WTC11 (cell line): ENCODE measurements around the gene ADPRS. TPM values are rescaled to one million over a fixed set of nuclear protein-coding genes. Genes with fewer than 3 reads are reported as not detected.
A peak's percentile ranks its signal among the peaks of the same experiment; 100 is the strongest.

Source experiments
- ATAC-seq: fragments of 200-7000 bp; cut with Tn5 transposase; 2 replicates; pipeline ENCODE4 v1.10.0; 2021; ENCODE audit warnings: mild to moderate bottlenecking, moderate library complexity
- CTCF ChIA-PET: fragments of 300-600 bp; sonication (Branson Sonifier 250); formaldehyde crosslinking; loops from one replicate; lab custom pipeline; 2021; ENCODE audit warnings: antibody characterized with exemption; lab: Charles Lee
- POLR2A ChIA-PET: fragments of 350-600 bp; sonication (Branson Sonifier 250); formaldehyde crosslinking; loops from one replicate; lab custom pipeline; 2021; ENCODE audit warnings: antibody characterized with exemption; lab: Charles Lee
- DNase-seq: peaks from one replicate; pipeline ENCODE4 v3.0.0; 2021; ENCODE audit warnings: low spot score
- H3K27ac Mint-ChIP-seq: 2 replicates; pipeline ENCODE4 v1.8.0; 2021; ENCODE audit warnings: mixed read lengths
- H3K27me3 Mint-ChIP-seq: 2 replicates; pipeline ENCODE4 v1.8.0; 2021; ENCODE audit warnings: low read depth, mild to moderate bottlenecking, moderate library complexity, mixed read lengths
- H3K36me3 Mint-ChIP-seq: 2 replicates; pipeline ENCODE4 v1.8.0; 2021; ENCODE audit warnings: mixed read lengths
- H3K4me1 Mint-ChIP-seq: 2 replicates; pipeline ENCODE4 v1.8.0; 2022; ENCODE audit warnings: mixed read lengths
- H3K4me3 Mint-ChIP-seq: 2 replicates; pipeline ENCODE4 v1.8.0; 2021; ENCODE audit warnings: mild to moderate bottlenecking, moderate library complexity, mixed read lengths
- H3K9me3 Mint-ChIP-seq: 2 replicates; pipeline ENCODE4 v1.8.0; 2021; ENCODE audit warnings: mixed read lengths
- EMX1 ChIP-seq: fragments of 250-450 bp; sonication (Bioruptor Pico); IDR thresholded peaks from 2 replicates; pipeline ENCODE4 v1.8.0; 2021; ENCODE audit warnings: mild to moderate bottlenecking
- ETV6 ChIP-seq: sonication (generic); formaldehyde crosslinking; IDR thresholded peaks from 2 replicates; pipeline ENCODE4 v1.8.1; 2022; ENCODE audit warnings: mild to moderate bottlenecking, missing genetic modification reagents
- FOXK1 ChIP-seq: sonication (generic); formaldehyde crosslinking; IDR thresholded peaks from 2 replicates; pipeline ENCODE4 v1.8.0; 2022; ENCODE audit warnings: mild to moderate bottlenecking, moderate library complexity, missing genetic modification reagents
- GRHL2 ChIP-seq: fragments of 250-450 bp; sonication (Bioruptor Pico); IDR thresholded peaks from 2 replicates; pipeline ENCODE4 v1.8.0; 2022; ENCODE audit warnings: mild to moderate bottlenecking, moderate library complexity; ENCODE audit not compliant: insufficient replicate concordance, severe bottlenecking
- JUN ChIP-seq: sonication (generic); formaldehyde crosslinking; IDR thresholded peaks from 2 replicates; pipeline ENCODE4 v1.8.0; 2023; ENCODE audit warnings: mild to moderate bottlenecking, missing genetic modification reagents
- NFYB ChIP-seq: sonication (generic); formaldehyde crosslinking; conservative IDR thresholded peaks from 2 replicates; pipeline ENCODE4 v1.8.0; 2022; ENCODE audit warnings: low read depth, missing genetic modification reagents
- PRRX2 ChIP-seq: fragments of 250-450 bp; sonication (Bioruptor Pico); IDR thresholded peaks from 2 replicates; pipeline ENCODE4 v1.8.0; 2021; ENCODE audit warnings: mild to moderate bottlenecking
- RORB ChIP-seq: fragments of 250-450 bp; sonication (Bioruptor Pico); IDR thresholded peaks from 2 replicates; pipeline ENCODE4 v1.9.0; 2021; ENCODE audit warnings: mild to moderate bottlenecking
- SMAD3 ChIP-seq: sonication (generic); formaldehyde crosslinking; IDR thresholded peaks from 2 replicates; pipeline ENCODE4 v1.8.0; 2022; ENCODE audit warnings: missing genetic modification reagents, mild to moderate bottlenecking, borderline replicate concordance
- ZNF138 ChIP-seq: sonication (generic); formaldehyde crosslinking; conservative IDR thresholded peaks from 2 replicates; pipeline ENCODE4 v1.8.1; 2022; ENCODE audit warnings: mild to moderate bottlenecking, moderate library complexity, missing genetic modification reagents
- ZNF416 ChIP-seq: fragments of 250-450 bp; sonication (Bioruptor Pico); IDR thresholded peaks from 2 replicates; pipeline ENCODE4 v1.9.0; 2021; ENCODE audit warnings: mild to moderate bottlenecking, inconsistent platforms
- total RNA-seq: library from RNA; stranded (reverse); gene quantifications from 3 replicates; pipeline ENCODE4 v1.2.3, GENCODE V29; 2021
- TF ChIP-seq, protein P1 (sequence below): sonication (generic); formaldehyde crosslinking; conservative IDR thresholded peaks from 2 replicates; pipeline ENCODE4 v1.8.1; 2023; ENCODE audit warnings: mild to moderate bottlenecking, low read depth, missing genetic modification reagents, moderate library complexity
- TF ChIP-seq, protein P2 (sequence below): sonication (generic); formaldehyde crosslinking; IDR thresholded peaks from 2 replicates; pipeline ENCODE4 v1.8.1; 2023; ENCODE audit warnings: mild to moderate bottlenecking, missing genetic modification reagents, borderline replicate concordance
- TF ChIP-seq, protein P3 (sequence below): sonication (generic); formaldehyde crosslinking; IDR thresholded peaks from 2 replicates; pipeline ENCODE4 v1.8.1; 2022; ENCODE audit warnings: mild to moderate bottlenecking, missing genetic modification reagents, moderate library complexity, borderline replicate concordance
- TF ChIP-seq, protein P4 (sequence below): sonication (generic); formaldehyde crosslinking; IDR thresholded peaks from 2 replicates; pipeline ENCODE4 v1.8.1; 2022; ENCODE audit warnings: low read depth, mild to moderate bottlenecking, moderate library complexity, missing genetic modification reagents, borderline replicate concordance

The ADPRS gene
- total RNA-seq, 1 experiment from 2014 or later: 32.7 TPM

DNA sequence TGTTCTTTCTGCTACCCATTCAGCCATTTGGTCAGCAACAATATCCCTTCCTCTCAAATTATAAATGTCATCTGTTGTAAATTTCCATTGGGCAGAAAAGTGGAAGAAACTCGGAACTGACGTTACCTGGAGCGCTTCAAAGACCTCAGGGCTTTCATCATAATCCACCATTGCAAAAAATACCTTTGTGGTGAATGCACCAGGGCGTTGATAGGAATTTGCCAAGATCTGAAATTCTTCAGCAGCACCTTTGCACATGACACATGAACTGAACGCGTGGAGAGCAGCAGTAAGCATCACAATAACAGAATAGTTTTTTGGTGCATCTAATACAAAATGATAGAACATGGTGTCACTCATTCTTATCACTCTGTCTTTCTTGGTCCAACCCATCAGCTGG is 7.9 kb upstream of the ADPRS start:
- TF ChIP-seq, protein P1, sequence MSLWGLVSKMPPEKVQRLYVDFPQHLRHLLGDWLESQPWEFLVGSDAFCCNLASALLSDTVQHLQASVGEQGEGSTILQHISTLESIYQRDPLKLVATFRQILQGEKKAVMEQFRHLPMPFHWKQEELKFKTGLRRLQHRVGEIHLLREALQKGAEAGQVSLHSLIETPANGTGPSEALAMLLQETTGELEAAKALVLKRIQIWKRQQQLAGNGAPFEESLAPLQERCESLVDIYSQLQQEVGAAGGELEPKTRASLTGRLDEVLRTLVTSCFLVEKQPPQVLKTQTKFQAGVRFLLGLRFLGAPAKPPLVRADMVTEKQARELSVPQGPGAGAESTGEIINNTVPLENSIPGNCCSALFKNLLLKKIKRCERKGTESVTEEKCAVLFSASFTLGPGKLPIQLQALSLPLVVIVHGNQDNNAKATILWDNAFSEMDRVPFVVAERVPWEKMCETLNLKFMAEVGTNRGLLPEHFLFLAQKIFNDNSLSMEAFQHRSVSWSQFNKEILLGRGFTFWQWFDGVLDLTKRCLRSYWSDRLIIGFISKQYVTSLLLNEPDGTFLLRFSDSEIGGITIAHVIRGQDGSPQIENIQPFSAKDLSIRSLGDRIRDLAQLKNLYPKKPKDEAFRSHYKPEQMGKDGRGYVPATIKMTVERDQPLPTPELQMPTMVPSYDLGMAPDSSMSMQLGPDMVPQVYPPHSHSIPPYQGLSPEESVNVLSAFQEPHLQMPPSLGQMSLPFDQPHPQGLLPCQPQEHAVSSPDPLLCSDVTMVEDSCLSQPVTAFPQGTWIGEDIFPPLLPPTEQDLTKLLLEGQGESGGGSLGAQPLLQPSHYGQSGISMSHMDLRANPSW (CRISPR knock-in tag): no peak
- TF ChIP-seq NFYB (CRISPR knock-in tag) (no peak), ZNF138 (no peak), ETV6 (no peak), SMAD3 (CRISPR knock-in tag) (no peak), FOXK1 (CRISPR knock-in tag) (no peak), GRHL2 (CRISPR knock-in tag) (no peak)
- TF ChIP-seq, protein P2, sequence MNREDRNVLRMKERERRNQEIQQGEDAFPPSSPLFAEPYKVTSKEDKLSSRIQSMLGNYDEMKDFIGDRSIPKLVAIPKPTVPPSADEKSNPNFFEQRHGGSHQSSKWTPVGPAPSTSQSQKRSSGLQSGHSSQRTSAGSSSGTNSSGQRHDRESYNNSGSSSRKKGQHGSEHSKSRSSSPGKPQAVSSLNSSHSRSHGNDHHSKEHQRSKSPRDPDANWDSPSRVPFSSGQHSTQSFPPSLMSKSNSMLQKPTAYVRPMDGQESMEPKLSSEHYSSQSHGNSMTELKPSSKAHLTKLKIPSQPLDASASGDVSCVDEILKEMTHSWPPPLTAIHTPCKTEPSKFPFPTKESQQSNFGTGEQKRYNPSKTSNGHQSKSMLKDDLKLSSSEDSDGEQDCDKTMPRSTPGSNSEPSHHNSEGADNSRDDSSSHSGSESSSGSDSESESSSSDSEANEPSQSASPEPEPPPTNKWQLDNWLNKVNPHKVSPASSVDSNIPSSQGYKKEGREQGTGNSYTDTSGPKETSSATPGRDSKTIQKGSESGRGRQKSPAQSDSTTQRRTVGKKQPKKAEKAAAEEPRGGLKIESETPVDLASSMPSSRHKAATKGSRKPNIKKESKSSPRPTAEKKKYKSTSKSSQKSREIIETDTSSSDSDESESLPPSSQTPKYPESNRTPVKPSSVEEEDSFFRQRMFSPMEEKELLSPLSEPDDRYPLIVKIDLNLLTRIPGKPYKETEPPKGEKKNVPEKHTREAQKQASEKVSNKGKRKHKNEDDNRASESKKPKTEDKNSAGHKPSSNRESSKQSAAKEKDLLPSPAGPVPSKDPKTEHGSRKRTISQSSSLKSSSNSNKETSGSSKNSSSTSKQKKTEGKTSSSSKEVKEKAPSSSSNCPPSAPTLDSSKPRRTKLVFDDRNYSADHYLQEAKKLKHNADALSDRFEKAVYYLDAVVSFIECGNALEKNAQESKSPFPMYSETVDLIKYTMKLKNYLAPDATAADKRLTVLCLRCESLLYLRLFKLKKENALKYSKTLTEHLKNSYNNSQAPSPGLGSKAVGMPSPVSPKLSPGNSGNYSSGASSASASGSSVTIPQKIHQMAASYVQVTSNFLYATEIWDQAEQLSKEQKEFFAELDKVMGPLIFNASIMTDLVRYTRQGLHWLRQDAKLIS (CRISPR knock-in tag): no peak
- TF ChIP-seq, protein P3, sequence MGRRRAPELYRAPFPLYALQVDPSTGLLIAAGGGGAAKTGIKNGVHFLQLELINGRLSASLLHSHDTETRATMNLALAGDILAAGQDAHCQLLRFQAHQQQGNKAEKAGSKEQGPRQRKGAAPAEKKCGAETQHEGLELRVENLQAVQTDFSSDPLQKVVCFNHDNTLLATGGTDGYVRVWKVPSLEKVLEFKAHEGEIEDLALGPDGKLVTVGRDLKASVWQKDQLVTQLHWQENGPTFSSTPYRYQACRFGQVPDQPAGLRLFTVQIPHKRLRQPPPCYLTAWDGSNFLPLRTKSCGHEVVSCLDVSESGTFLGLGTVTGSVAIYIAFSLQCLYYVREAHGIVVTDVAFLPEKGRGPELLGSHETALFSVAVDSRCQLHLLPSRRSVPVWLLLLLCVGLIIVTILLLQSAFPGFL (CRISPR knock-in tag): no peak
- H3K9me3 Mint-ChIP-seq: no peaks in the 10 kb centered on the region
- ChIA-PET CTCF (no interaction called here), POLR2A (no interaction called here)
- ATAC-seq (no peak), DNase-seq (no peak)
- H3K36me3 Mint-ChIP-seq: no peaks in the 10 kb centered on the region
- H3K4me1 Mint-ChIP-seq: peaks cover 5% of the 10 kb centered on the region
- no peak overlapping the region for H3K4me3 Mint-ChIP-seq
- H3K27ac Mint-ChIP-seq: no peak overlapping the region
- peaks cover 2% of the 10 kb centered on the region for H3K27me3 Mint-ChIP-seq

DNA sequence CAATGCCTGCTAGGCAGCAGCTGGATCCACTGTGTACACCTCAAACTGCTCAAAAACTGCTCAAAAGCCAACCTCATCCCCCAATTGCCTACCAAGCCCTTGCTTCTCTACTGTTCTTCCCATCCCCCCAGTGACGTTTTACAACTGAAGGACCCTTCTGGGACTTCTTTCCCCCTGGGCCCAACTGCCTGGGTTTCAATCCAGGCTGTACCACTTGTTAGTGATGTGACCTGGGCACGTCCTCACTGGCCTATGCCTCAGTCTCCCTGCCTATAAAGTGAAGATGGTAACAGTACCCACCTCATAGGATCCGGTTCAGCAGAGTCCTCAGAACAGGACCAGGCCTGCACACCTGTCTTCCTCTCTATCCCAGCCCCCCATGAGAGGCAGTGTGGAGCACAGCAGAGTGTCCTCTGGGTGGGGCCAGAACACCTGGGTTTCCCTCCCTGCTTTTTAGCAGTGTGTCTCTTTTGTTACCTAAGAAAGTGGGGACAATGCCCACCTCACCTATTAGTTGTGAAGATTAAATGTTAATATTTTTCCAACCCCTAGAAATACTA is 6.7 kb upstream of the ADPRS start:
- Mint-ChIP-seq H3K27ac (0 out of 2 replicates have a peak overlapping the region, but pooled peaks have one; percentile 15), H3K4me3 (no peak overlapping the region), H3K36me3 (no peaks in the 10 kb centered on the region), H3K9me3 (no peaks in the 10 kb centered on the region), H3K4me1 (peaks cover 6% of the 10 kb centered on the region), H3K27me3 (peaks cover 2% of the 10 kb centered on the region)
- ChIA-PET POLR2A (no interaction called here), CTCF (no interaction called here)
- ATAC-seq: no peak
- DNase-seq: no peak
- no peak for TF ChIP-seq RORB (CRISPR knock-in tag)
- no peak for TF ChIP-seq ZNF138
- TF ChIP-seq ZNF416 (CRISPR knock-in tag): no peak
- TF ChIP-seq SMAD3 (CRISPR knock-in tag): no peak
- no peak for TF ChIP-seq EMX1 (CRISPR knock-in tag)
- TF ChIP-seq, protein P4, sequence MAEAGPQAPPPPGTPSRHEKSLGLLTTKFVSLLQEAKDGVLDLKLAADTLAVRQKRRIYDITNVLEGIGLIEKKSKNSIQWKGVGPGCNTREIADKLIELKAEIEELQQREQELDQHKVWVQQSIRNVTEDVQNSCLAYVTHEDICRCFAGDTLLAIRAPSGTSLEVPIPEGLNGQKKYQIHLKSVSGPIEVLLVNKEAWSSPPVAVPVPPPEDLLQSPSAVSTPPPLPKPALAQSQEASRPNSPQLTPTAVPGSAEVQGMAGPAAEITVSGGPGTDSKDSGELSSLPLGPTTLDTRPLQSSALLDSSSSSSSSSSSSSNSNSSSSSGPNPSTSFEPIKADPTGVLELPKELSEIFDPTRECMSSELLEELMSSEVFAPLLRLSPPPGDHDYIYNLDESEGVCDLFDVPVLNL (CRISPR knock-in tag): no peak
- TF ChIP-seq JUN (CRISPR knock-in tag): no peak
- TF ChIP-seq PRRX2 (CRISPR knock-in tag): no peak
